M059J (cell line): Measurements from ENCODE around the gene PLEKHA4. TPM values are rescaled to one million over a fixed set of nuclear protein-coding genes. Genes with fewer than 3 reads are reported as not detected.
"Not testable (repeated sequence)": the region's sequence is repeated elsewhere in the genome, so short reads cannot be mapped to it uniquely, and the experiment has no call there.

Experiments used
- DNase-seq: peaks from one replicate; pipeline ENCODE4 v3.0.0-alpha.2; 2012; ENCODE audit warnings: low read depth
- total RNA-seq: library from RNA; depleted of rRNA; stranded (reverse); fragments of >200 nt; shearing (Covaris generic); gene quantifications from 2 replicates; pipeline ENCODE4 v1.2.3, GENCODE V29; 2014

The PLEKHA4 gene
- total RNA-seq, 1 experiment from 2014 or later, result 5.0 TPM

DNA sequence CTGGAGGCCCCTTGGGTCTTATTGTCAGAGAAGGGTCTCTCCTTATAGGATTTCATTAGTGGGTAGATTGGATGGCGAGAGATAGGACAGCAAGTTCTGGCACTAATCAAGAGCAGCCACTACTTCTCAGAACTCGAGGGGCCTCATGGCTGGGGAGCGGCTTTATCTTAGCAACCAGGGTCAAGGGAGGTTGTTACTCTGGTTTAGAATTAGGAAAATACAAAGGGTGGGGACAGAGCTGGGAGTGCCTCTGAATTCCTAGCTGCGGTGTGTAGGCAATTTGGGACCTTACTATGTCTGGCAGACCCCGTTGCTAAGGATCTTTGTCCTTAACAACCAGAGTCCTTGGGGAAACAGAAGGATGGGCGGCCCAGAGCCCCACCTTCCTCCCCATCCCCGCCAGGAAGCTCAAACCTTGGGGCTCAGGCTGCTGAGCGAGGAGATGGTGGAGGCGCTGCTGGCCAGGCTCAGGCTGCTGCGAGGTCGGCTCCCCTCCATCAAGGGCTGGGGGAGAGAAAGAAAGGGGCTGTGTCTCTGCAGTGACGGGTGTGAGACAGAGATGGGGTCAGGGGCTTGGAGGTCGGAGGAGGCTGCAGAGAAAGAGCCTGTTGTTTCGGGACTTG is 1.2 kb downstream of the PLEKHA4 start:
- no peak for DNase-seq

DNA sequence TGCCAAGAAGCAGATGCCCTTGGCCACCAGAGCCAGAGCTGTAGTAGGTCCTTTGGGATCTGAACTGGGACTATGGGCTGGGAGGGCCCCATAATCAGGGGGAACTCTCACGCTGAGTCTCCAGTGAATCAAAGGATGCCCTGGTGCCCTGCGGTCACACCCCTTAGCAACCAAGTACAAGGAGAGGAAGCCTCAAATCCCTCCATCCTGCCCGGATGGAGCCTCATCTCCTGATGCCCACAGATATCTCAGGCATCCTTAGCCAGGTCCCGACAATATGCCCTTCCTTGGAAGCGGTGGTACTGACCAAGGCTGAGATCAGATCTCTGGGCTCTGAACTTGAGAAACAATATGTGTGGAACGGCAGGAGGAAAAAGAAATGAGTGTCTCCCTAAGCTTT is 1.7 kb downstream of the PLEKHA4 start:
- DNase-seq, result no peak

DNA sequence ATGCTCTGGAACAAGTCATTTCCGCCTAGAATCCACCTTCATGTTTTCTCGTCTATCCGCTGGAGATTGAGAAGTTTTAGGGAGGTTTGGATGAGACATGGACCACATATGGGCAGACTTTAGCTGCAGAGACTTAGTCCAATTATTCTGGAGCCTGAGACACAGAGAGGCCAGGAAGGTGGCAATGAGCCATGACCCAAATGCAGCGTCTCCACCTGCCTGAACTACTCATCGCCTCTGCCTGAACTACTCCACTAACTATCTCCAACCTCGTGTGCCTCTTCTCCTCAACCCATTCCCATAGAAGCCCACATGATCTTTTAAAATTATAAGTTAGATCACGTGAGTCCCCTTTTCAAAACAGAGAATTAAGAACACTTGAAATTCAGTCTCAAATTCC is 5.6 kb downstream of the PLEKHA4 start:
- no peak for DNase-seq

DNA sequence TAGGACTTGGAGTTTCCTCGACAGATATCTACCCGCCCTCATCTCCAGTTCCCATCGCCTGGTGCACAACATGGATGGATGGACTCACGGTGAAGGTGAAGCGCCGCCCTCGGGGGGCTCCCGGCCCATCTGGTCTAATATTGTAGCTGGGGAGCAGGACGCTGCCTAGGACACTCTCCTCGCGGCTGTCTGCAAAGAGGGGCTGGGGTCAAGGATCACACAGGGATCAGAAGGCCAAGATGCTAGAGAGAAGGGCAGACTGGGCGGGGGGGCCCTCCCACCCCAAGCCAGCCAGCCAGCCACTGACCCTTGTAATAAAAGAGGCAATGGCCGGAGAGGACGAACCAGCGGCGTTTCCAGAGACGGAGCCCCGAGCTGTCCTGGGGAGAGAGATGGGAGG is 7.1 kb downstream of the PLEKHA4 start:
- DNase-seq, result no peak

DNA sequence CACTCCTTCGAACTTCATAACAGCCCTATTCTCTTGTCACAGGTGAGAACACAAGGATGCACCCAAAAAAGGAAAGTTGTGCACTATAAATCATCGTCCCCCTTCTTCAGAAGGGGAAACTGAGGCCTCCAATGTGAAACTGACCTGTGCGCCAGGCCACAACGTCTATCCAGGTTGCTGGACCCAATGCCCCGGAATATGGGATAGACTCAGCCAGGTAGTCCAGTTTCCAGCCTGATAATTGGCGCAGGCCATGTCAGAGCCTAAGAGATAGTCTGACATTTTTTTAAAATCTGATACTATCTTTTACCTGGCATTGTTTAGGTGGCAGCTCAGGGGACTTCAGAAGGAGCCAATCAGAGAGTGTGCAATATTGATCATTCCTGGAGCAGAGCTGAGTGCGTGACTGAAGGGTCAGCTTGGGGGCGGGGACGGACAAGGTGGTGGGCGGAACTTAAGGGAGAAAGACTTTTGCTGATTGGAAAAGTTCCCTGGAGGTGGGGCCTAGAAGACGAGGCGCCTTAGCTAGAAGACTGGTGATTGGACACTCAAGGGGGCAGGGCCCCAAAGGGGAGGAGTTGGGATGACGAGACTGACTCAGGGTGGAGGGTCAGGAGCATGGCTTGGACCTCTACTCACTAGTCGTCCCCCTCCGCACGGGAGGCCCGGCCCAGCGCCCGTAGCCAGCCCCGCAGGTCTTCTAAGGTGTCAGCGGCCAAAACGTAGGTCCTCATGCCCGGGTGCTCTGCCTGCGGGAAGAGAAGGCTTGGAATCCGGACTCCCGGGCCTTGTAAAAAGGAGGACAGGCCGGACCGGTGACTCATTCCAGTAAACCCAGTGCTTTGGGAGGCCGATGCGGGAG is 8.5 kb downstream of the PLEKHA4 start:
- no peak for DNase-seq

DNA sequence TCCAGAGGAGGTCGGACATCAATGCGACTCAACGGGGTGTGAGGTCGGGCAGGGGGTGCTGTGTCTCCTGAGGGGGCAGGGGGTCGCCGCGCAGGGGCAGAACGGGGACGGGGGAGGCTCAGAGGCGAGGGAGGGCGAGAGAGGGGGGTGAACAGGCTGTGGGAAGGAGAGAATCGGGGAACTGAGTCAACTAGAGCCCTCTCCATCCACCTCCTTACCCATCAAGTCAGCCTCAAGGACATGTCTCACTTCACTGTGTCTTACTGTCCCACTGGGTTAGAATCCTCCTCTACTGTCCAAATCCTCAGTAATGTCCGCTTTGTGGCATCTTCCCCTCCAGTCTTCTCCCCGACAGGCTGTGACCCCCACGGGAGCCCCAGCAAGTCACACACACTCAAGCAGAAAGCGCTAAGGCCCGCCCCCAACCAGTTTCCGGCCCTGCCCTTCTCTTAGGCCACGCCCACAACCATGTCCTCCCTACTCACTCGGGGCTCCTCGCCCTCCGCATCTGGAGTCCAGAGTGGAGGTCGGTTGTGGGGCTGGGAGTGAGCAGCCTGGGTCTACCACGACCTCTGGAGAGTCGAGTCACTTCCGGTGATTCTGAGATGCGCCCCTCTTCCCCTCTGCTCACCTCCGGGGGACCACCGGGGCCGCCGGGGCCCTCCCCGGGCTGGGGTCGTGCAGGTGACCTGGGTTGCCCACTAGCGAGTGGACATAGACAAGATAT is 9.3 kb downstream of the PLEKHA4 start:
- no peak for DNase-seq

DNA sequence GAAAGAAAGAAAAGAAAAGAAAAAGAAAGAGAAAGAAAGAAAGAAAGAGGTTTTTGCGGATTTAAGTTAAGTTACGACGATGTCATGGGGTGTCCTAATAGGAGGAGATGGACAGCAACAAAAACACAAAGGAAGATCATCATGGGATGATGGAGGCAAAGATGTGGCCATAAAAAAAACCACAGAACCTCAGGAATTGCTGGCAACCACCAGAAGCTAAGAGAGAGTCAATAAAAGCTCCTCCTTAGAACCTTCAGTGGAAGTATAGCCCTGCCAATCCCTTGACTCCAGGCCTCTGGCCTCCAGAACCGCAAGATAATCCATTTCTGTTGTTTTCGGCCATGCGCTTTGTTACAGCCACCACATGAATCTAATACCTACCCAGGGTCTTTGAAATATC is 11.5 kb downstream of the PLEKHA4 start:
- DNase-seq, result peak; percentile 67

DNA sequence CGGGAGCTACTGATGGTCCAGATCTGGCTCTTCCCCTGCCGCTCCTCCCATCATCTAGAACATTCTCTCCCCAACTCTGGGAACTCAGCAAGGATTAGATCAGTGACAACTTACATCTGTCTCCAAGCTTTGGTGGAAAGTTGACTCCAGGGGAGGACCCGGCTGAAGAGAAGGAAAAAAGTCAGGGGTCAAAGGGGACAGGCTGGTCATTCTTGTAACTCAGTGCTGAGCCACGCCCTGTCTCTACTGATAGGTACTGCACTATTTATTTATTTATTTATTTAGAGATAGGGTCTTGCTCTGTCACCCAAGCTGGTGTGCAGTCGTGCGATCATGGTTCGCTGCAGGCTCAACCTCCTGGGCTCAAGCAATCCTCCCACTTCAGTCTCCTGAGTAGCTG is 14.3 kb downstream of the PLEKHA4 start:
- DNase-seq, result no peak

DNA sequence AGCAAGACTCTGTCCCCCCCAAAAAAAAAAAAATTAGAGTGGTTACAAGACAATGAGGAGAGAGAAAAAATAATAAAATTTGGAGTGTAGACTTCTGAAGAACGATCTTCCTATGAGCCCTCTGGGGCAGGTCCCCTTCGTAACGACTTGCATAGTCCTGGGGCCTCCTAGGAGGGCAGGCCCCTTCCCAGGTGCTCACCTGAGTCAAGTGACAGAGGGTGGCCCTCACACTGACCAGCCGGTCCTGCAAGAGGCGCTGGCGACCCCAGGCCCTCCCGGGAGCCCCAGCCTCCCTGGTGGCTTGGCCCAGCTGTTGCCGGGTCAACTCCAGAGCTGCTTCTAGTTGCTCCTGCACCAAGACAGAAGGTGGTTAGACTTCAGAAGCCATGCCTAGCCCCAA is 14.9 kb downstream of the PLEKHA4 start:
- DNase-seq, result no peak

DNA sequence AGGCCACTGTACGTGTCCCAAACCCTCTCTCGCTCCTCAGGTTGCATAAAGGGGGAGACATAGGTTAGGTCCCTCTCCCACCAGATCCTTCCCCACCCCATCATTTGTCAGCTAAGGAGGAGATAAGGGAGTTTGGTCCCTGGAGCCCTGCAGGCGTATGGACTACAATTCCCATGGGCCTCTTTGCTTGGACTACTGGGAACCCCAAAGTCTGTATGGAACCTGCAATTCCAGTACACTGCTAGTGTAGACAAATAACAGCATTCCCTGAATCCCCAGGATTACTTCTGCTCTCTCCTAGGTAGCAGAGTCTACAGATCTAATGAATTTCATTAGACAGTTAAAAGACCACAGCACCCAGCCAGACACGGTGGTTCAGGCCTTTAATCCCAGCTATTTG is 16.1 kb downstream of the PLEKHA4 start:
- DNase-seq, result no peak

DNA sequence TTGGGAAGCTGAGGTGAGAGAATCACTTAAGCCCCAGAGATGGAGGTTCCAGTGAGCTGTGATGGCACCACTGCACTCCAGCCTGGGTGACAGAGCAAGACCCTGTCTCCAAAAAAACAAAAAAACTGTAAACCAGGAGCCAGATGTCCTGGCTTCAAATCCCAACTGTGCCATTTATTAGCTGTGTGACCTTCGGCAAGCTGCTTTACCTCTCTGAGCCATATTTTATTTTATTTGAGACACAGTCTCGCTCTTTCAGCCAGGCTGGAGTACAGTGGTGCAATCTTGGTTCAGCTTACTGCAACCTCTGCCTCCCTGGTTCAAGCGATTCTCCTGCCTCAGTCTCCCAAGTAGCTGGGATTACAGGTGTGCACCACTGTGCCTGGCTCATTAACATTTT is 21.8 kb downstream of the PLEKHA4 start:
- DNase-seq, result not testable (repeated sequence)

DNA sequence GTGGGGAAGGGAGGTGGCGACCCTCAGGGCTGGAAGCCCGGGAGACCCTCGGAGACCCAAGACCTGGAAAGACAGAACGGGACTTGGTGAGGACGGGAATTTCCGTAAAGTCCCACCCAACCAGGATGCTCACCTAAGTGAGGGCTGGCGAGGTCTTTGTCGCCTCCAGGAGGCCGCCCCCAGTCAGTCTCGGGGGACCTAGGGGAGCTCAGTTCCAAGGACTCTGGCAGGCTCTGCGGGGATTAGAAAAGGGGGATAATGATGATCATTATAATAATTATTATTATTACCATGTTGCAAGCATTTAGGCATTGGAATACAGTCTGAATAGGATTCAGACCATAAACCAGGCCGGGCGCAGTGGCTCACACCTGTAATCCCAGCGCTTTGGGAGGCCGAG is 23.0 kb downstream of the PLEKHA4 start:
- DNase-seq, result no peak

DNA sequence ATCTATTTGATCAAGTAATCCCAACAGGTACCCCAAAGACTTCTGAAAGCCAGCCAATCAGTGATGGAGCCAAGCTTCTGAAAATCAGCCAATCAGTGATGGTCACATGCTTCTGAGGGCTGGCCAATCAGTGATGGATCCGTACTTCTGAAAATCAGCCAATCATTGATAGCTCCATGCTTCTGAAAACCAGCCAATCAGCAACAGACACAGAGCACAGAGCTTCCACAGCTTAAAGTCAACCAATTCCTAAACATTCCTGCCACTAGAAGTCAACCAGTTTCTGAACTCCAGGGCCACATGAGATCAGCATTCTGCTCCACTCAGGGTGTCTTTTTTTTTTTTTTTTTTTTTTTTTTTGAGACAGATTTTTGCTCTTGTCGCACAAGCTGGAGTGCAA is 23.9 kb downstream of the PLEKHA4 start:
- DNase-seq, result peak; percentile 62

DNA sequence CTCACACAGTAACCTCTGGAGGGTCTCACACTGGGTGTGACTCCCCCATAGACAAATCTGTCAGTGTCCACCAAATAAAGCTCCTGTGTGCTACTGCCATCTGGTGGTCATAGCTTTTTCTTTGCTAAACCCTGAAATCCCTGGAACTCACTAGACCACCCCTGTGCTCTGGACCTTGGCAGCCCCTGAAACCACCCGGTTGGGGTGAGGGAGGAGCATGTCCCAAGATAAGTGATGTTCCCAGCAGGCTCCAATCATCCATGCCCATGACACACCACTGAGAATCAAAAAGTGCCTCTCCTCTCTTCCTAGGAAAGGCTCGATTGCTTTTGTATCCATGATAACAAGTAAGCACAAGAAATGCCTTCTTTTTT is 25.6 kb downstream of the PLEKHA4 start:
- peak; percentile 50 for DNase-seq

DNA sequence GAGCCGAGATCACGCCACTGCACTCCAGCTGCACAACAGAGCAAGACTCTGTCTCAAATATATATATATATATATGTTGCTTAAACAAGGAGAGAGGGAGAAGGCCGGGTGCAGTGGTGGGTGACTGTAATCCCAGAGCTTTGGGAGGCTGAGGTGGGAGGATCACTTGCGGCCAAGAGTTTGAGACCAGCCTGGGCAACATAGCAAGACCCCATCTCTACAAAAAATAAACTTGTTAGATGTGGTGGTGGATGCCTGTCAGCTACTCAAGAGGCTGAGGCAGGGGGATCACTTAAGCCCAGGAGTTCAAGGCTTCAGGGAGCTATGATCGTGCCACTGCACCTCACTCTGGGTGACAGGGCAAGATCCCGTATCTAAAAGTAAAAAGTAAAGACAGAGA is 26.8 kb downstream of the PLEKHA4 start:
- no peak for DNase-seq

DNA sequence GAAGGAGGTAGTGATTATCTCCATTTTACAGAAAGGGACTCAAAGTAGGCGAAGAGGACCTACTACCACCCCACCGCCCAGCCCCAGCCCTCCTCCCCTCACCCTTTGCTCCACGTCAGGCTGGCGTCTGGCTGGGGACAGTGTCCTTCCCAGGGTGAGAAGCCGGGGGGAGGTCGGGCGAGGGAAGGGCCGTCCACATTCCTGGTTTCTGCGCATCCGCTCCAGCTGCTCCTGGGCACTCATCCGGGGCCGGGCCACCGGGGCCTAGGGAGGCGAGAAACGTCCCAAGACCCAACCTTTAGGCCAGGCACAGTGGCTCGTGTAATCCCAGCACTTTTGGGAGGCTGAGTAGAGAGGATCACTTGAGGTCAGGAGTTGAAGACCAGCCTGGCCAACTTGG is 27.4 kb downstream of the PLEKHA4 start:
- no peak for DNase-seq

DNA sequence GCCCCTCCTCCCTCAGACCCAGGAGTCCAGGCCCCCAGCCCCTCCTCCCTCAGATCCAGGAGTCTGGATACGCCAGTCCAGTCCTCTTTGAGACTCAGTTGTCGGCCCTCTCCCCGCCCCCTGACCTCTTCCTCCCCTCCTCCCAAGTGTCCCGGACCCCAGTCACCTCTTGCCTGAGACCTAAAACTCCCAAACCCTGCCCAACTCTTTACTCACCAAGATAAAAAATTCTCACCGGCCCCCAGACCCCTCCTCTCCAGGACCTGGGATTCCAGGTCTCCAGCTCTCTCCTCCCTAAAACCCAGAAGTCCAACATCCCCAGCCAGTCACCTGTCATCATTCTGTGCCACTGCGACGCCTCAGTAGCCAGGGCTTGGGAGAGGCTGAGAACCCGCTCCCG is 30.7 kb downstream of the PLEKHA4 start:
- DNase-seq, result no peak

DNA sequence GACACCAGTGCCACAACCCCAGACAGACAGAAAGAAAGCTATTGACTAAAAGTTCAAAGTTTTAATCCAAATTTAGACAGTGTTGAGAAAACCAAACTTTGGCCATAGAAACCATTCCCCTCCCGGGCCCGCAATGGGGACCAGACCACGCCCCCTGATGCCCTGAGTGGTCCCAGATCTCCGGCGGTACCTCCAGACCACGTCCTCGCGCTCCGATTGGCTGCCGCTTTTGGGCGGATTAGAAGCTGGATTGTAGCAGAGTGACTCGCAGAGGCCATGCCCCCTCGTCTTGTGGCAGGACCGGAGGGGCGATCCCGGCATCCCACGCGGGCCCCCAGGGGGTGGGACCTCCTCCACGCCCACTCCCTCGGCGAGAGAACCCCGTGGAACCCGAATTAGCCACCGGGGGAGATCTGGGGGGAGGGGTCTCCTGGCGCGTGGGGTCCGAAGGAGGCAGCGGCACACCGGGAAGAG is 31.3 kb downstream of the PLEKHA4 start:
- DNase-seq, result peak; percentile 93

DNA sequence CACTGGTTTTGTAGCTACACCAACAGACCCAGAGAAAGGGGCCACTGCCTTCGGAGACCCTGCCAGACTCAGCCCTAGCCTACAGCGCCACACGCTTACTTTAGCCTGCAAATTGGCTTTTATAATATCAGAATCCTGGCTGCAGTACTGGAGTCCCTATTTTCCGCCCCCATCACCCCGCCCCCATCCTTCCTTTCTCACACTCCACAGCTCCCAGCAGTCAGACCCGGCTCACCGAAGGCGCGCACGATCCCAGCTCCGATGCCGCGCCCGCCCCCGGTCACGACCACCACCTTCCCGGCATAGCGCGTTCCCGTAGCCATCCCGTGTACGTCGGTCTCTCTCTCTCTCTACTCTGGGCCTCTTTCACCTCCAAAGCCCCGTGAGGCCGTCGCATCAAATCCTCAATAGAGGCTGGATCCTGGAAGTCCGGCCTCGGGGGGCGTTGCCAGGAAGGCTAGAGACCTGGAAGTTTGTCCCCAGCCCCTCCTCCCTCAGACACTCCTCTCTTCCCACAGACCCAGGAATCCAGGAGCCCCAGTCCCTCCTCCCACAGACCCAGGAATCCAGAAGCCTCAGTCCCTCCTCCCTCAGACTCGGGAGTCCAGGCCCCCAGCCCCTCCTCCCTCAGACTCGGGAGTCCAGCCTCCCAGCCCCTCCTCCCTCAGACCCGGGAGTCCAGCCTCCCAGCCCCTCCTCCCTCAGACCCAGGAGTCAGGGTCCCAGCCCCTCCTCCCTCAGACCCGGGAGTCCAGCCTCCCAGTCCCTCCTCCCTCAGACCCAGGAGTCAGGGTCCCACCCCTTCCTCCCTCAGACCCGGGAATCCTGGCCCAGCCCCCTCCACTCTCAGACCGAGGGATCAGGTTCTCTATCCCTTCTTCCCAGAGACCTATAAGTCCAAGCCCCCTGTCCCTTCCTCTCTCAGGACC is 32.1 kb downstream of the PLEKHA4 start, which contains the start of gene HSD17B14:
HSD17B14 (minus strand) TSS at position 403 of the 929 bp plus-strand sequence; CDS start at position 323, 80 bp downstream.
- DNase-seq, result peak; percentile 80

DNA sequence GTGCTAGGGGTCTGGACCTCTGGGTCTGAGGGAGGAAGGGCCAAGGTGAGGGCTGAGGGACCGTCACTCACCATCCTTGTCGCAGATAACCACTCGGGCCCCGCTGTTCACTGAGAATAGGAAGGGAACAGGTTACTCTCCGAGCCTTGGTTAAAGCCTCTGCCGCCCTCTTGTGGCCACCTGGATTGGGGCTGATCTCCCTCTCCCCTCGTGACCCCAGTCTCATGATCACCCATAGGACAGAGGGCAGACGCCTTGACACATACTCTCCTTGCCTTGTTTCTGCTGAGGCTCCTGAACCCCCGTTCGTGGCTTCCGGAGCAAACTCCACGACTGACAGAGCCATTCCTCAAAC is 32.7 kb downstream of the PLEKHA4 start:
- peak; percentile 91 for DNase-seq

DNA sequence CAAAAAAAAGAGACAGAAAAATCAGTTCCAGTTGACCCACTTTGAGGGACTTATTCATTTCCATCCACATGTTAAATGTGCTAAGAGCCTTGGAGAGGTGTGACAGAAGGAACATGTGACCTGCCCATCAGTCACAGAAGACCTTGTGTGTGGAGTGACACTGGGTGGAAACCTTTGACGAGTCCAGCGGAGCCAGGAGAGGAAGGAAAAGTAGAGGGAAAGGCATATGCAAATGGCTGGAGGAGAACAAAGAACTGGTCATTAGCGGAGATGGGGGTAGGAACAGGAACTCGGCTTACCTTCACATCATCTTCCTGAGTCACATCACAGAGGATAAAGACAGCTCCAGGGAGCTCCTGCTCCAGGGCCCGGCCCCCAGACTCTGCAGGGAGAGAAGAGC is 34.4 kb downstream of the PLEKHA4 start:
- peak; percentile 8 for DNase-seq

DNA sequence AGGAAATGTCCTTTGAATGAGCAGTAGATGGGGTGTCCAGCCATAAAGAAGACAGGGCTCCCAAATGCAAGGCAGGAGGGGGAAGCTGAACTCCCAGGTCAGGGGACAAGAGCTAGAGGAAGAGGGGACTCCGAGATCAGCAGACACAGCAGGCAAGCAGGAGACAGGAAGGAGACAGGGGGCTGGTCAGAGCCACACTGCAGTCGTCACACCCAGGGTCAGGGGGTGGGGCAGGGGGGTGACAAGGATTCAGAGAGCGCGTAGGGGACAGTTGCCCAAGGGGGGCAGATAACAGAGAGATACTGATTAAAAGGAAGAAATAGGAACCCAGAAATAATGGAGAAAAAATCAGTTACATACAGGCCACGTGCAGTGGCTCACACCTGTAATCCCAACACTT is 35.4 kb downstream of the PLEKHA4 start:
- no peak for DNase-seq
